T-cell (primary cell): ENCODE results near the gene ARL15. TPM values are rescaled to one million over a fixed set of nuclear protein-coding genes. Genes with fewer than 3 reads are reported as not detected.

Experiments
- ATAC-seq, 4 experiments: fragments of 200-7000 bp in 3 of 4; fragments of 150-1000 bp in 1 of 4; cut with Tn5 transposase; replicated peaks in 1 of 4; 1 replicate in 3 of 4; 2 replicates in 1 of 4; pipeline ENCODE4 v1.10.0; 2021; ENCODE audit warnings: moderate library complexity in 3 of 4, mild to moderate bottlenecking in 2 of 4, moderate number of reproducible peaks in 1 of 4
- CTCF ChIA-PET, 2 donors: fragments of 300-600 bp; sonication (Branson Sonifier 250); formaldehyde crosslinking; loops; one replicate each; lab custom pipeline; 2022; ENCODE audit warnings: antibody characterized with exemption in 2 of 2; lab: Charles Lee
- POLR2A ChIA-PET, 2 donors: fragments of 300-600 bp; sonication (Branson Sonifier 250); formaldehyde crosslinking; loops; one replicate each; lab custom pipeline; 2022; ENCODE audit warnings: antibody characterized with exemption in 2 of 2; lab: Charles Lee
- DNase-seq, 35 experiments: peaks; one replicate each; pipeline versions ENCODE4 v3.0.0 to v3.0.0-alpha.2; 2013 to 2023
- H3K27ac ChIP-seq: one replicate; pipeline ENCODE4 v1.5.1; 2013; ENCODE audit warnings: low read length
- H3K27me3 ChIP-seq, 2 experiments: replicated peaks in 1 of 2; 1 replicate in 1 of 2; 2 replicates in 1 of 2; pipeline versions ENCODE4 v1.6.1 to v1.7.0; 2013; ENCODE audit warnings: low read length in 1 of 2, mixed read lengths in 1 of 2; ENCODE audit not compliant: control insufficient read depth in 2 of 2, insufficient read depth in 2 of 2; ENCODE audit errors: extremely low read depth in 1 of 2
- H3K36me3 ChIP-seq, 2 donors: 1 replicate in 1 of 2; 2 replicates in 1 of 2; pipeline versions ENCODE4 v1.6.1 to v1.7.0; 2013; ENCODE audit warnings: low read length in 1 of 2; ENCODE audit not compliant: control insufficient read depth in 2 of 2, insufficient read depth in 1 of 2; ENCODE audit errors: extremely low read depth in 1 of 2
- H3K4me1 ChIP-seq, 2 experiments: 1 replicate in 1 of 2; 2 replicates in 1 of 2; pipeline versions ENCODE4 v1.6.1 to v1.7.0; 2013; ENCODE audit warnings: low read length in 2 of 2, mixed read lengths in 1 of 2; ENCODE audit not compliant: insufficient read depth in 2 of 2, control insufficient read depth in 1 of 2; ENCODE audit errors: extremely low read depth in 1 of 2
- H3K4me3 ChIP-seq, 2 donors: 1 replicate in 1 of 2; 2 replicates in 1 of 2; pipeline versions ENCODE4 v1.5.1 to v1.7.0; 2013; ENCODE audit warnings: mild to moderate bottlenecking in 2 of 2, low read length in 1 of 2, moderate library complexity in 1 of 2; ENCODE audit not compliant: control insufficient read depth in 1 of 2; ENCODE audit errors: extremely low read depth in 1 of 2
- H3K9me3 ChIP-seq: 2 replicates; pipeline ENCODE4 v1.7.0; 2013
- H3K27ac Mint-ChIP-seq, 2 donors: one replicate each; pipeline ENCODE4 v1.8.0; 2020 to 2021; ENCODE audit warnings: mild to moderate bottlenecking in 2 of 2, mixed read lengths in 2 of 2
- H3K27me3 Mint-ChIP-seq, 2 donors: one replicate each; pipeline ENCODE4 v1.8.0; 2021 to 2022; ENCODE audit warnings: mixed read lengths in 2 of 2
- H3K36me3 Mint-ChIP-seq: one replicate; pipeline ENCODE4 v1.8.0; 2021; ENCODE audit warnings: mixed read lengths
- H3K4me1 Mint-ChIP-seq, 3 donors: one replicate each; pipeline ENCODE4 v1.8.0; 2020 to 2022; ENCODE audit warnings: mixed read lengths in 3 of 3, mild to moderate bottlenecking in 1 of 3
- H3K4me3 Mint-ChIP-seq, 3 donors: one replicate each; pipeline ENCODE4 v1.8.0; 2020 to 2022; ENCODE audit warnings: mild to moderate bottlenecking in 3 of 3, mixed read lengths in 3 of 3, moderate library complexity in 3 of 3
- H3K9me3 Mint-ChIP-seq, 3 donors: one replicate each; pipeline ENCODE4 v1.8.0; 2020 to 2022; ENCODE audit warnings: mixed read lengths in 3 of 3
- WGBS: methylation state at CpG from one replicate; pipeline ENCODE4 v1.1.5; 2013; ENCODE audit warnings: missing lambda C conversion rate; ENCODE audit not compliant: insufficient coverage; 5-methylcytosine and 5-hydroxymethylcytosine counted together
- total RNA-seq, 35 experiments: library from RNA in 6 of 35; stranded (reverse) in 6 of 35; fragments of 120-200 nt in 1 of 35; gene quantifications; one replicate each; pipeline versions ENCODE4 v1.2.1 to v1.2.4 and lab custom pipeline; 2013 to 2026

Gene ARL15
- total RNA-seq, 5 donors from 2014 or later (not counting 1 experiment from before 2014, with no cell fraction given) = 10.7 to 21.6 (median 11.7) TPM

- Mint-ChIP-seq H3K27ac (no peak overlapping the region), H3K36me3 (no peaks in the 10 kb centered on the region), H3K4me1 (peaks cover 15 to 28% (median 20%) of the 10 kb centered on the region in 3 donors), H3K4me3 (no peak overlapping the region), H3K27me3 (no peaks in the 10 kb centered on the region), H3K9me3 (no peaks in the 10 kb centered on the region)
- Histone ChIP-seq H3K9me3 (no peaks in the 10 kb centered on the region), H3K36me3 (no peaks in the 10 kb centered on the region), H3K27ac (no peak overlapping the region), H3K4me1 (no peaks in the 10 kb centered on the region), H3K27me3 (no peaks in the 10 kb centered on the region), H3K4me3 (no peak overlapping the region)
- 76% methylated on average over 2 of the region's 12 CpGs for WGBS
- DNase-seq (no peak), ATAC-seq (no peak)
- ChIA-PET CTCF (interaction anchor here (0.5 to 1.0 kb wide), 5 partner anchors 15 to 734 kb away, joined by 3 to 4 read pairs (median 4); no protein-coding TSS in a partner anchor), POLR2A (interaction anchor here in 1 of 2 donors (0.8 kb wide), 1 partner anchor 1888 kb away, joined by 4 read pairs; no protein-coding TSS in a partner anchor)
Observed at GRCh38 chr5:54215233-54215736, 95.1 kb downstream of the ARL15 start.

- no peaks in the 10 kb centered on the region for H3K9me3 Mint-ChIP-seq
- DNase-seq (no peak), ATAC-seq (no peak)
- H3K4me1 Mint-ChIP-seq = peaks cover 15 to 28% (median 20%) of the 10 kb centered on the region in 3 donors
- H3K27me3 ChIP-seq = no peaks in the 10 kb centered on the region
- CTCF ChIA-PET = interaction anchor here in 1 of 2 donors (0.6 kb wide), 1 partner anchor 733 kb away, joined by 3 read pairs; no protein-coding TSS in a partner anchor
- WGBS = 100% methylated on average over 3 of the region's 4 CpGs
- POLR2A ChIA-PET = interaction anchor here in 1 of 2 donors (0.8 kb wide), 1 partner anchor 1888 kb away, joined by 4 read pairs; no protein-coding TSS in a partner anchor
- no peaks in the 10 kb centered on the region for H3K4me1 ChIP-seq
- no peak overlapping the region for H3K4me3 Mint-ChIP-seq
- H3K27ac Mint-ChIP-seq = no peak overlapping the region
- no peaks in the 10 kb centered on the region for H3K9me3 ChIP-seq
- H3K36me3 Mint-ChIP-seq = no peaks in the 10 kb centered on the region
- H3K27me3 Mint-ChIP-seq = no peaks in the 10 kb centered on the region
- no peak overlapping the region for H3K27ac ChIP-seq
- H3K4me3 ChIP-seq = no peak overlapping the region
- H3K36me3 ChIP-seq = no peaks in the 10 kb centered on the region
Observed at GRCh38 chr5:54214722-54215121, 95.7 kb downstream of the ARL15 start.

GRCh38 chr5:54212331-54212730 lies 98.0 kb downstream of the ARL15 start:
- no CpG with 5 or more reads among the region's 1 CpG for WGBS
- H3K4me3 Mint-ChIP-seq = no peak overlapping the region
- DNase-seq (no peak), ATAC-seq (no peak)
- Histone ChIP-seq H3K36me3 (no peaks in the 10 kb centered on the region), H3K27ac (no peak overlapping the region), H3K9me3 (no peaks in the 10 kb centered on the region), H3K4me1 (no peaks in the 10 kb centered on the region), H3K27me3 (no peaks in the 10 kb centered on the region), H3K4me3 (no peak overlapping the region)
- no peaks in the 10 kb centered on the region for H3K9me3 Mint-ChIP-seq
- H3K36me3 Mint-ChIP-seq = no peaks in the 10 kb centered on the region
- H3K27ac Mint-ChIP-seq = no peak overlapping the region
- peaks cover 21 to 41% (median 25%) of the 10 kb centered on the region in 3 donors for H3K4me1 Mint-ChIP-seq
- ChIA-PET POLR2A (no interaction called here), CTCF (no interaction called here)
- no peaks in the 10 kb centered on the region for H3K27me3 Mint-ChIP-seq

GRCh38 chr5:54211912-54212311 lies 98.5 kb downstream of the ARL15 start:
- H3K27me3 ChIP-seq = no peaks in the 10 kb centered on the region
- no peaks in the 10 kb centered on the region for H3K36me3 ChIP-seq
- 100% methylated on average over 2 of the region's 3 CpGs for WGBS
- POLR2A ChIA-PET = no interaction called here
- no peak overlapping the region for H3K27ac ChIP-seq
- Mint-ChIP-seq H3K9me3 (no peaks in the 10 kb centered on the region), H3K4me1 (peaks cover 21 to 41% (median 25%) of the 10 kb centered on the region in 3 donors), H3K27ac (no peak overlapping the region), H3K27me3 (no peaks in the 10 kb centered on the region), H3K4me3 (no peak overlapping the region), H3K36me3 (no peaks in the 10 kb centered on the region)
- DNase-seq (no peak), ATAC-seq (no peak)
- H3K4me3 ChIP-seq = no peak overlapping the region
- H3K4me1 ChIP-seq = no peaks in the 10 kb centered on the region
- CTCF ChIA-PET = no interaction called here
- H3K9me3 ChIP-seq = no peaks in the 10 kb centered on the region

- Histone ChIP-seq H3K4me1 (no peaks in the 10 kb centered on the region), H3K27me3 (no peaks in the 10 kb centered on the region), H3K27ac (no peak overlapping the region), H3K9me3 (no peaks in the 10 kb centered on the region), H3K36me3 (no peaks in the 10 kb centered on the region), H3K4me3 (no peak overlapping the region)
- DNase-seq (no peak), ATAC-seq (no peak)
- ChIA-PET POLR2A (no interaction called here), CTCF (interaction anchor here in 1 of 2 donors (0.8 kb wide), 1 partner anchor 36 kb away, joined by 3 read pairs; no protein-coding TSS in a partner anchor)
- Mint-ChIP-seq H3K27me3 (no peaks in the 10 kb centered on the region), H3K4me1 (peaks cover 10 to 29% (median 14%) of the 10 kb centered on the region in 3 donors), H3K4me3 (no peak overlapping the region), H3K36me3 (peaks cover 15% of the 10 kb centered on the region), H3K27ac (no peak overlapping the region), H3K9me3 (peaks cover 3 to 4% (median 4%) of the 10 kb centered on the region in 3 donors)
- WGBS = no CpG with 5 or more reads among the region's 1 CpG
Observed at GRCh38 chr5:54207566-54207965, 102.8 kb downstream of the ARL15 start.

GRCh38 chr5:54206580-54207229 lies 103.7 kb downstream of the ARL15 start:
- WGBS = 85% methylated on average over 4 of the region's 7 CpGs
- peaks cover 5 to 23% (median 14%) of the 10 kb centered on the region in 3 donors for H3K4me1 Mint-ChIP-seq

More at GRCh38 chr5:54206580-54207229, 103.7 kb downstream of the ARL15 start:
- DNase-seq = no peak
- Histone ChIP-seq H3K36me3 (no peaks in the 10 kb centered on the region), H3K9me3 (no peaks in the 10 kb centered on the region), H3K4me3 (no peak overlapping the region), H3K27me3 (no peaks in the 10 kb centered on the region), H3K27ac (no peak overlapping the region), H3K4me1 (no peaks in the 10 kb centered on the region)
- POLR2A ChIA-PET = no interaction called here
- Mint-ChIP-seq H3K27ac (no peak overlapping the region), H3K36me3 (peaks cover 18% of the 10 kb centered on the region), H3K4me3 (no peak overlapping the region), H3K27me3 (no peaks in the 10 kb centered on the region), H3K9me3 (peaks cover 4 to 10% (median 7%) of the 10 kb centered on the region in 3 donors)
- no peak for ATAC-seq
- CTCF ChIA-PET = no interaction called here
